IMR-90 (cell line): Measurements from ENCODE around the gene IL21R. TPM values are rescaled to one million over a fixed set of nuclear protein-coding genes. Genes with fewer than 3 reads are reported as not detected.

Source experiments
- ATAC-seq: fragments of 200-7000 bp; cut with Tn5 transposase; 2 replicates; pipeline ENCODE4 v1.9.1; 2020; ENCODE audit warnings: low read depth, mild to moderate bottlenecking, moderate library complexity
- BruUV-seq: library from RNA; stranded (reverse); fragments of 400-500 nt; replicated peaks from 2 replicates; lab custom pipeline; 2021; lab: Mats Ljungman, UMichigan
- CTCF ChIA-PET: fragments of 300-600 bp; formaldehyde crosslinking; extraction: SDS; loops from one replicate; lab custom pipeline; 2021; ENCODE audit warnings: antibody characterized with exemption; lab: Yijun Ruan, JAX
- POLR2A ChIA-PET: fragments of 300-600 bp; sonication (Branson Sonifier 250); formaldehyde crosslinking; loops from one replicate; lab custom pipeline; 2022; ENCODE audit warnings: antibody characterized with exemption; ENCODE audit not compliant: unreplicated experiment; lab: Charles Lee
- DNase-seq: peaks from one replicate; pipeline ENCODE4 v3.0.0; 2013
- H2AFZ ChIP-seq: replicated peaks from 2 replicates; pipeline ENCODE3; 2013; ENCODE audit warnings: low read length, mild to moderate bottlenecking; ENCODE audit not compliant: poor library complexity
- H2AK5ac ChIP-seq: 2 replicates; pipeline ENCODE4 v1.6.1; 2013; ENCODE audit warnings: low read depth, low read length, inconsistent platforms
- H2AK9ac ChIP-seq: replicated peaks from 2 replicates; pipeline ENCODE3; 2013; ENCODE audit warnings: mild to moderate bottlenecking, low read depth, low read length, moderate library complexity; ENCODE audit not compliant: poor library complexity
- H2BK120ac ChIP-seq: 2 replicates; pipeline ENCODE4 v1.6.1; 2013; ENCODE audit warnings: low read depth, low read length, inconsistent platforms
- H2BK15ac ChIP-seq: 3 replicates; pipeline ENCODE4 v1.6.1; 2013; ENCODE audit warnings: low read depth, low read length, inconsistent platforms
- H2BK20ac ChIP-seq: 2 replicates; pipeline ENCODE4 v1.6.1; 2013; ENCODE audit warnings: low read depth, mild to moderate bottlenecking, inconsistent platforms, low read length, moderate library complexity
- H2BK5ac ChIP-seq: 2 replicates; pipeline ENCODE4 v1.6.1; 2013; ENCODE audit warnings: mild to moderate bottlenecking, low read depth, low read length, inconsistent platforms; ENCODE audit not compliant: poor library complexity, severe bottlenecking
- H3K14ac ChIP-seq: replicated peaks from 2 replicates; pipeline ENCODE4 v1.6.1; 2013; ENCODE audit warnings: low read depth, low read length, inconsistent platforms
- H3K18ac ChIP-seq: 2 replicates; pipeline ENCODE4 v1.6.1; 2013; ENCODE audit warnings: low read depth, low read length, control low read depth
- H3K23ac ChIP-seq: 2 replicates; pipeline ENCODE4 v1.6.1; 2013; ENCODE audit warnings: low read depth, low read length, inconsistent platforms
- H3K27ac ChIP-seq: 2 replicates; pipeline ENCODE4 v1.5.1; 2013; ENCODE audit warnings: mild to moderate bottlenecking, control low read depth, low read length; ENCODE audit not compliant: insufficient read depth
- H3K27me3 ChIP-seq: 2 replicates; pipeline ENCODE4 v1.6.1; 2013; ENCODE audit warnings: low read length; ENCODE audit not compliant: control insufficient read depth, insufficient read depth
- H3K36me3 ChIP-seq: 2 replicates; pipeline ENCODE4 v1.6.1; 2013; ENCODE audit warnings: low read length, mixed read lengths; ENCODE audit not compliant: control insufficient read depth, insufficient read depth
- H3K4ac ChIP-seq: 2 replicates; pipeline ENCODE4 v1.6.1; 2013; ENCODE audit warnings: low read depth, low read length, inconsistent platforms
- H3K4me1 ChIP-seq: 2 replicates; pipeline ENCODE4 v1.6.1; 2013; ENCODE audit warnings: low read length, mixed read lengths; ENCODE audit not compliant: control insufficient read depth, insufficient read depth
- H3K4me2 ChIP-seq: 2 replicates; pipeline ENCODE4 v1.6.1; 2013; ENCODE audit warnings: low read depth, mild to moderate bottlenecking, control low read depth, low read length, moderate library complexity
- H3K4me3 ChIP-seq: 2 replicates; pipeline ENCODE4 v1.5.1; 2013; ENCODE audit warnings: low read depth, mild to moderate bottlenecking, control low read depth, low read length, moderate library complexity; ENCODE audit not compliant: insufficient read depth
- H3K56ac ChIP-seq: 2 replicates; pipeline ENCODE4 v1.6.1; 2013; ENCODE audit warnings: low read length, inconsistent platforms; ENCODE audit not compliant: insufficient read depth; ENCODE audit errors: extremely low read depth
- H3K79me1 ChIP-seq, 2 experiments: 2 replicates each; pipeline ENCODE4 v1.6.1; 2013; ENCODE audit warnings: low read length in 2 of 2, inconsistent platforms in 1 of 2, low read depth in 1 of 2
- H3K9ac ChIP-seq: 2 replicates; pipeline ENCODE4 v1.6.1; 2013; ENCODE audit warnings: low read depth, low read length, control low read depth
- H3K9me1 ChIP-seq: 2 replicates; pipeline ENCODE4 v1.6.1; 2013; ENCODE audit warnings: low read length, inconsistent platforms; ENCODE audit not compliant: insufficient read depth
- H3K9me3 ChIP-seq: 2 replicates; pipeline ENCODE4 v1.6.1; 2013; ENCODE audit warnings: low read length; ENCODE audit not compliant: control insufficient read depth, insufficient read depth
- H4K20me1 ChIP-seq: 2 replicates; pipeline ENCODE4 v1.6.1; 2013; ENCODE audit warnings: low read length, inconsistent platforms; ENCODE audit not compliant: insufficient read depth
- H4K5ac ChIP-seq: 2 replicates; pipeline ENCODE4 v1.6.1; 2013; ENCODE audit warnings: mild to moderate bottlenecking, low read depth, low read length, control low read depth
- H4K8ac ChIP-seq, 2 experiments: 2 replicates each; pipeline ENCODE4 v1.6.1; 2013; ENCODE audit warnings: low read depth in 2 of 2, low read length in 2 of 2, control low read depth in 1 of 2, inconsistent platforms in 1 of 2
- H4K91ac ChIP-seq: 2 replicates; pipeline ENCODE4 v1.6.1; 2013; ENCODE audit warnings: low read depth, low read length, inconsistent platforms; ENCODE audit not compliant: insufficient read depth
- BHLHE40 ChIP-seq: fragments of 150-350 bp; IDR thresholded peaks from 2 replicates; pipeline ENCODE4 v1.6.1; 2016; ENCODE audit warnings: mild to moderate bottlenecking, low read depth, low read length
- CHD1 ChIP-seq: IDR thresholded peaks from 2 replicates; pipeline ENCODE4 v1.6.1; 2012; ENCODE audit warnings: low read depth, low read length, improper control_type of control experiment
- CTCF ChIP-seq: conservative IDR thresholded peaks from 2 replicates; pipeline ENCODE4 v1.5.1; 2012; ENCODE audit warnings: mild to moderate bottlenecking, low read depth, low read length, improper control_type of control experiment
- ELK1 ChIP-seq: fragments of 150-350 bp; IDR thresholded peaks from 2 replicates; pipeline ENCODE4 v1.6.1; 2016; ENCODE audit warnings: low read depth, mild to moderate bottlenecking, low read length, moderate library complexity, borderline replicate concordance
- FOS ChIP-seq: fragments of 150-350 bp; IDR thresholded peaks from 2 replicates; pipeline ENCODE4 v1.6.1; 2016; ENCODE audit warnings: low read depth, low read length
- MAFK ChIP-seq: IDR thresholded peaks from 2 replicates; pipeline ENCODE4 v1.6.1; 2012; ENCODE audit warnings: low read depth, low read length, improper control_type of control experiment
- MXI1 ChIP-seq: IDR thresholded peaks from 2 replicates; pipeline ENCODE4 v1.6.1; 2012; ENCODE audit warnings: low read depth, mild to moderate bottlenecking, low read length, moderate library complexity, borderline replicate concordance
- RAD21 ChIP-seq: IDR thresholded peaks from 2 replicates; pipeline ENCODE4 v1.6.1; 2012; ENCODE audit warnings: low read length, improper control_type of control experiment
- RCOR1 ChIP-seq: IDR thresholded peaks from 2 replicates; pipeline ENCODE4 v1.6.1; 2012; ENCODE audit warnings: mild to moderate bottlenecking, low read length, improper control_type of control experiment; ENCODE audit not compliant: insufficient replicate concordance
- RFX5 ChIP-seq: IDR thresholded peaks from 2 replicates; pipeline ENCODE4 v1.8.0; 2012; ENCODE audit warnings: low read depth, mild to moderate bottlenecking, low read length, moderate library complexity
- SMC3 ChIP-seq: fragments of 150-350 bp; IDR thresholded peaks from 2 replicates; pipeline ENCODE4 v1.6.1; 2016; ENCODE audit warnings: low read depth, mild to moderate bottlenecking, antibody characterized with exemption, low read length, moderate library complexity
- WGBS, 2 experiments: methylation state at CpG; one replicate each; pipeline versions ENCODE4 v1.1.5 to v1.1.7; 2013; ENCODE audit warnings: missing lambda C conversion rate in 2 of 2; ENCODE audit not compliant: insufficient read length in 1 of 2; ENCODE audit errors: extremely low coverage in 2 of 2; 5-methylcytosine and 5-hydroxymethylcytosine counted together
- dilution Hi-C: fragments of 300-500 bp; cut with HindIII; formaldehyde crosslinking; loops from one replicate; pipeline ENCODE4 v1.14.3; 2018; ENCODE audit warnings: low sequenced_read_pairs; ENCODE audit not compliant: unreplicated experiment
- in situ Hi-C: fragments of 300-500 bp; cut with MboI; formaldehyde crosslinking; loops from 3 replicates; pipeline ENCODE4 v1.14.3; 2019; ENCODE audit warnings: low sequenced_read_pairs, inconsistent platforms, mixed read lengths
- intact Hi-C: fragments of 100-400 bp; cut with micrococcal nuclease; formaldehyde crosslinking; loops from 2 replicates; pipeline ENCODE4 v1.10.0; 2022
- polyA plus RNA-seq, 3 experiments: library from polyadenylated mRNA; depleted of rRNA; stranded (reverse); fragments of >200 nt; gene quantifications; 2 replicates each; pipeline ENCODE4 v1.2.3, GENCODE V29; 2012; ENCODE audit warnings: low replicate concordance in 1 of 3
- total RNA-seq: library from RNA; depleted of rRNA; stranded (reverse); fragments of >200 nt; gene quantifications from 2 replicates; pipeline ENCODE4 v1.2.3, GENCODE V29; 2012

Gene IL21R
- total and polyA plus RNA-seq, 2 of the 4 experiments (the other 2 are of a cell fraction): 0.72 to 0.97 TPM

GRCh38 chr16:27465483-27465879, 63.5 kb downstream of the IL21R start:
- Histone ChIP-seq H4K91ac (no peak overlapping the region), H3K23ac (no peak overlapping the region), H2BK20ac (no peak overlapping the region), H2BK15ac (no peak overlapping the region), H3K4me2 (no peak overlapping the region), H3K27ac (no peak overlapping the region), H4K8ac (no peak overlapping the region), H3K9ac (no peak overlapping the region), H3K14ac (no peak overlapping the region; the same call in 1 of the 2 replicates), H2BK5ac (no peak overlapping the region), H3K18ac (no peak overlapping the region), H3K27me3 (no peaks in the 10 kb centered on the region), H2BK120ac (no peak overlapping the region), H4K5ac (no peak overlapping the region), H2AFZ (no peak overlapping the region), H2AK9ac (peak overlapping the region; percentile 58), H3K4ac (no peak overlapping the region), H3K4me1 (peaks cover 5% of the 10 kb centered on the region), H4K20me1 (no peaks in the 10 kb centered on the region), H3K9me3 (peaks cover 5% of the 10 kb centered on the region), H2AK5ac (no peak overlapping the region), H3K56ac (no peak overlapping the region), H3K36me3 (peaks cover 87% of the 10 kb centered on the region), H3K9me1 (no peaks in the 10 kb centered on the region), H3K79me1 (peaks cover 0 to 11% of the 10 kb centered on the region in 2 experiments; a peak in 3 of 4 replicates), H3K4me3 (no peak overlapping the region)
- TF ChIP-seq RAD21 (no peak), MAFK (no peak), BHLHE40 (no peak), RCOR1 (no peak), SMC3 (no peak), ELK1 (no peak), FOS (no peak), RFX5 (no peak), MXI1 (no peak), CHD1 (no peak), CTCF (no peak)
- DNase-seq (no peak), ATAC-seq (no peak)
- intact Hi-C loops: no loop called here
- POLR2A ChIA-PET: no interaction called here
- in situ Hi-C loops: loop anchor here (25.0 kb wide), 1 partner anchor 1628 kb away; no protein-coding TSS in a partner anchor
- no TSS peak for BruUV-seq
- dilution Hi-C loops: no loop called here
- 80% methylated on average over 1 of the region's 8 CpGs; no CpG with 5 or more reads in 1 of the 2 experiments for whole genome bisulfite sequencing, 2 experiments
- CTCF ChIA-PET: no interaction called here
